ENCODE results near the gene COTL1. TPM values are rescaled to one million over a fixed set of nuclear protein-coding genes. Genes with fewer than 3 reads are reported as not detected.

Gene COTL1
- total RNA-seq, result 129 TPM
- long read RNA-seq, transcript COTL1-201 (4 exons, 1,843 nt), result major isoform, 295 of 399 reads
- long read RNA-seq, transcript COTL1-202 (2 exons, 781 nt), result minor isoform, 5 of 399 reads
- long read RNA-seq, partial matches to known transcripts, result 17 of 399 reads
- long read RNA-seq, other reads (novel, unspliced or antisense), result 82 of 399 reads

GRCh38 chr16:84617791-84618580 is at the start of gene COTL1:
Gene COTL1 (minus strand): TSS chr16:84618078. CDS start chr16:84617914, 164 bp downstream.
- peak within 1 kb of the TSS; percentile 66 for H3K27ac ChIP-seq
- DNase-seq (peak; percentile 98), ATAC-seq (peak; percentile 91)
- H3K27me3 ChIP-seq, result no peaks in the 10 kb centered on the region
- no peaks in the 10 kb centered on the region for H3K9me3 ChIP-seq
- peaks cover 12% of the 10 kb centered on the region for H3K4me1 ChIP-seq
- no peak for TF ChIP-seq CTCF (IDR thresholded peaks at IDR 0.05)
- intact Hi-C loops (cut with DNase I), result no loop called here
- no peaks in the 10 kb centered on the region for H3K36me3 ChIP-seq
- peak within 1 kb of the TSS; percentile 83 for H3K4me3 ChIP-seq

- H3K27ac ChIP-seq, result no peak overlapping the region
- TF ChIP-seq CTCF (IDR thresholded peaks at IDR 0.05), result no peak
- peaks cover 51% of the 10 kb centered on the region for H3K36me3 ChIP-seq
- no peaks in the 10 kb centered on the region for H3K4me1 ChIP-seq
- H3K27me3 ChIP-seq, result no peaks in the 10 kb centered on the region
- intact Hi-C loops (cut with DNase I), result no loop called here
- ATAC-seq (no peak), DNase-seq (no peak)
- no peak overlapping the region for H3K4me3 ChIP-seq
- no peaks in the 10 kb centered on the region for H3K9me3 ChIP-seq
These were observed 48.0 kb upstream of the COTL1 start for GRCh38 chr16:84665843-84666242.

DNA sequence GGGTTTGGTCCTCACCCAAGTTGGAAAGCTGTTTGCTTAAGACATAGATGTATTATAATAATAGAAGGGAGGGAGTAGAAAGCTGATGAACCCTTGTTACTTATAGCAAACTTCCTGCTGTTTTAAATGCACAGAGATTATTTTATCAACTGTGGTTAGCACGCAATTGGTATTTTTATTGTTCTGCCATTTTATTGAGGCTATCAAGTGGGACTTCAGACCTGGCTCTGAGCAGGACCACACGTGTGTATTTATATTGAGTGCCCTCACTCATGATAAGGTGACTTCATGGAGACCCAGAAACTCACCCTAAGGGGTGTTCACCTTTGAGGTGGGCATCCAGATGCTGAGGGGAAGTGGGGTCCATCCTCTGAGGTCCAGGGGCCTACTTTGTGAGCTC is 47.5 kb upstream of the COTL1 start:
- H3K4me3 ChIP-seq, result no peak overlapping the region
- ATAC-seq (no peak), DNase-seq (no peak)
- no peaks in the 10 kb centered on the region for H3K9me3 ChIP-seq
- intact Hi-C loops (cut with DNase I), result no loop called here
- H3K4me1 ChIP-seq, result no peaks in the 10 kb centered on the region
- no peak for TF ChIP-seq CTCF (IDR thresholded peaks at IDR 0.05)
- no peaks in the 10 kb centered on the region for H3K27me3 ChIP-seq
- peaks cover 56% of the 10 kb centered on the region for H3K36me3 ChIP-seq
- H3K27ac ChIP-seq, result no peak overlapping the region

DNA sequence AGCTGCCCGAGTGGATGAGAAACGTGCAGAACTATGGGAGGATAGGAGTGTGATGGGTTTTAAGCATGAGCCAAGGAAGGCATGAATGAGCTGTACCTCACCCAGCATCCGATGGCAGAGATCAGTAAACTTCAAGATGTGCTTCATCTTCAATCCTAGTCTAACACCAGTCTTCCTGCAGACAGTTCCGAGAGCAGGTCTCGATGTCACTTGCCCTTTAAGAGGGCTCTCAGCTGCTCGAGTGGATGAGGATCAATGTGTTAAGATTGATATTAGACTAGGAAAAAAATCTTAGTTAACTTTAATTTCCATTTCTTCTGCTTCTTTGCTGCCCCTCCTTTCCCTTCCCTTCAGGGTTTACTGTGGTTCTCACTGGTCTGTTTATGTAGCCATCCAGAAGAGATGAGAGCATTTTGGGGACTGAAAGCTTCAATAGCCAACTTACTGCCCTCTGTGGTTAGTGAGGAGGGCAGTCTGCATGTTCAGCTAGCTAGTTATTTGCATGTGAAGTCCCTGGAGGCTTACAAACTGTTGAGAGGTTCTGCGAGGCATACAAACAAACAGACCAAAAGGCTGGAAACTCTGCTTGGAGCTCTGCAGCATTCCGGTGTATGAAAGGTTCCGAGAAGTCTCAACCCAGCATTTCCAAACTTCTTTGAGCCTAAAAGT is 45.7 kb upstream of the COTL1 start:
- H3K4me3 ChIP-seq, result no peak overlapping the region
- intact Hi-C loops (cut with DNase I), result no loop called here
- H3K9me3 ChIP-seq, result no peaks in the 10 kb centered on the region
- DNase-seq (no peak), ATAC-seq (no peak)
- TF ChIP-seq CTCF (IDR thresholded peaks at IDR 0.05), result no peak
- no peaks in the 10 kb centered on the region for H3K27me3 ChIP-seq
- no peaks in the 10 kb centered on the region for H3K4me1 ChIP-seq
- peaks cover 74% of the 10 kb centered on the region for H3K36me3 ChIP-seq
- no peak overlapping the region for H3K27ac ChIP-seq

- no peaks in the 10 kb centered on the region for H3K9me3 ChIP-seq
- intact Hi-C loops (cut with DNase I), result no loop called here
- no peak for ATAC-seq
- no peak for DNase-seq
- H3K27ac ChIP-seq, result no peak overlapping the region
- H3K4me3 ChIP-seq, result no peak overlapping the region
- H3K27me3 ChIP-seq, result no peaks in the 10 kb centered on the region
- H3K36me3 ChIP-seq, result peaks cover 85% of the 10 kb centered on the region
- no peak for TF ChIP-seq CTCF (IDR thresholded peaks at IDR 0.05)
- no peaks in the 10 kb centered on the region for H3K4me1 ChIP-seq
These were observed 44.6 kb upstream of the COTL1 start for GRCh38 chr16:84662471-84662870.

Data from upper lobe of right lung (tissue), 1 donor.